Suppressor macrophage (primary cell): ENCODE results near the gene TXNRD3.
A peak's percentile ranks its signal among the peaks of the same experiment; 100 is the strongest.

Source experiments
- DNase-seq, 4 experiments: peaks; one replicate each; pipeline ENCODE4 v3.0.0-alpha.2; 2020 to 2022

Gene TXNRD3

DNA sequence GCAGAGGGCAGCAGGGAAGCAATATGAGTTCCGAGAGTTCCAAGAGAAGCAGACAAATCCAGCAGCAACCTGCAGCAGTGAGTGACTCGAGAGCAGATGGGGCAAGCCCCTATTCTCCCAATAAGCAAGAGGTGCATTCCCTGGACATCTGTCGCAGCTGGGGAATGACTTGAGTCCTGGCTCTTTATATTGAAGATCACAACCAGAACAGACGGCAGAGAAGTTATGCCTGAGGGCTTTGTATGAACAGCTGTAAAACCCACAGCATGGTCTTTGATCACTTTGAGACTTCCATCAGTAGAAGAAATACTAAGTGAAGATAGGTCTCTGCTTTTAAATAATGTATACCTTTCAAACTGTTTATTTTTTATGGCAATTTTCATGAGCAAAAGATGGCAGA is 72.6 kb downstream of the TXNRD3 start:
- DNase-seq = no peak

DNA sequence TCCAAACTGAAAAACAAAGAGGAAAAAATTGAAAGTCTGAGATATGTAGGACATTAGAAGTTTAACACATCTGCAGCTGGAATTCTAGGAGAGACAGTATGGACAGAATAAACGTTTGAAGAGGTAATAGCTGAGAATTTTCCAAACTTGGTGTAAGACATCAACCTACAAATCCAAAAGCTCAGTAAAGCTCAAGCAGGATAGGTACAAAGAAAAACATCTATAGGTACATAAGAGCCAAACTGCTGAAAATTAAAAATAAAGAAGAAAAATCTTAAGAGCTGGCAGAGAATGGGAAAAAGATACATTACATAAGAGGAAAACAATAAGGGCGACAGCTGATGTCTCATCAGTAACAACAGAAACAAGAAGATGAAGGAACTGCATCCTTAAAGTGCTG is 73.4 kb downstream of the TXNRD3 start:
- DNase-seq = peak in 2 of 4 experiments; percentile 33 to 40

DNA sequence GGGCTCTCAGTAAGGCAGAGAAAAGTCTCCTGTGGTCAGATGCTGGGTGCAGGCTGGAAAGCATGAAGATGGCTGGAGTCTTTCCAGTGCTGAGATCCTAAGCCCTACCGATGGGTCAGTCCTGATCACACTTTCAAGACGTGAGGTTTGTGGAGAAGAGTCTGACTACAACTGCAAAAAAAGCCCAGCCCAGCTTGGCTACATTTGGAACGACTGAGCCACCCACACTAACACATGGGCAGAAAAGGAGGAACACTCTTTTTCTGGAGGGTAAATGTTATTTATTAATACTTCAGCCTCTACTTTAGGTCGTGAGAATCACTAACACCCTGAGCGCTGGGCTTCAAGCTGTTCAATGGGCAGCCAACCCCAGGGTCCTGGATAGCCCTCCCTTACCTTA is 74.2 kb downstream of the TXNRD3 start:
- DNase-seq = peak; percentile 17 to 59 (median 49)

DNA sequence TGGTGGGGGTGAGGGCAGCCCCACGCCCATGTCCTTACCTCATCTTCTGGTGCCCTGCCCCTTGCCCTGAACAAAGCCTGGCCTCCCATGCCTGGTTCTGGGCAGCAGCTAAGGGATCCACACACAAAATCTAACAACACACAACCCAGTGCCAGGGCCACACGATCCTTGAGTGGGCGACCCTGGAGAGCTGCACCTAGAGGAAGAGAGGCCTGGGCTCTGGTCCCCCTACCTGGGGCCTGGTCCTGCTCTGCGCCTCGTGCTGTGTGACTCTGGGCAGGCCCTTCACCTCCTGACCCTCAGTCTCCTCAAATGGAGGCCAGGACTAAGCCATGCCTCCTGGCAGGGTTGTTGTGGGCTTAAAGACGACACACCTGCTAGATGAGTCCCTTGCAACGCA is 76.2 kb downstream of the TXNRD3 start:
- no peak for DNase-seq

DNA sequence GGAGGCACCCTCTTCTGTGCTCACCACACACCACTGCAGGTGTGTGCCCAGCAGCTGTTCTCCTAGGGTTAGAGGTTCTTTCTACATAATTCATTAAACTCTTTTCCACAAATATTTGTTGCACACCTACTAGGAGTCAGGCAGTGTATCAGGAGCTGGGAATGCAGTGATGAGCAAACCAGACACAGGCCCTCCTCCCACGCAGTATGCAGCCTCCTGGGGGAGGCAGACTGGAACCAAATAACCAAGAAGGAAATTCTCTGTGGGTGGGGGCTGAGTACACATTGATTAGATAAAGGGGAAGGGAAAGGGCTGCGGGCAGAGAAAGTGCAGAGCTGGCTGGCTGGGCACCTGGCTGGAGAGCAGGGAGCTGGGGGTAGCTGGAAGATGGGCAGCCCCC is 77.7 kb downstream of the TXNRD3 start:
- DNase-seq = peak in 3 of 4 experiments; percentile 37 to 66 (median 55)

- no peak for DNase-seq
Observed at GRCh38 chr3:126573492-126574117, 81.3 kb downstream of the TXNRD3 start.

DNA sequence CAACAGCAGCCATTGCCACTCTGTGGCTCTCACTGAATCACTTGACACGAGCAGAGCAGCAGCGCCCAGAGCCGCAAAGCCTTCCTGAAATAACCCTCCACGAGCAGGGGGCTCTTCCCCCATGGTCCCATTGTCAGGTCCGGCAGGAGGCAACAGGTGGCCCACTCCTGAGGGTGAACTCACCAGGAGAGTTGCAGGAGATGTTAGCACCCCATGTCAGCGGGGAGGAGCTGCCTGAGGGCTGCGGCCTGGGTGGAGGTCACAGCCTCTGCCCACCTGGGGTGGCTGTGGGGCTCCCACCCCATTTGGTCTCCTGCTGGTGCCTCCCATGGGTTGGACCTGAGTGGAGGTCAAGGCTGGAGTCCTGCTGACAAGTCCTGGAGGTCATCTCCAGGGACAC is 83.8 kb downstream of the TXNRD3 start:
- DNase-seq = no peak

GRCh38 chr3:126570103-126570541 is 84.8 kb downstream of the TXNRD3 start:
- DNase-seq = peak in 3 of 4 experiments; percentile 30 to 58 (median 40)

DNA sequence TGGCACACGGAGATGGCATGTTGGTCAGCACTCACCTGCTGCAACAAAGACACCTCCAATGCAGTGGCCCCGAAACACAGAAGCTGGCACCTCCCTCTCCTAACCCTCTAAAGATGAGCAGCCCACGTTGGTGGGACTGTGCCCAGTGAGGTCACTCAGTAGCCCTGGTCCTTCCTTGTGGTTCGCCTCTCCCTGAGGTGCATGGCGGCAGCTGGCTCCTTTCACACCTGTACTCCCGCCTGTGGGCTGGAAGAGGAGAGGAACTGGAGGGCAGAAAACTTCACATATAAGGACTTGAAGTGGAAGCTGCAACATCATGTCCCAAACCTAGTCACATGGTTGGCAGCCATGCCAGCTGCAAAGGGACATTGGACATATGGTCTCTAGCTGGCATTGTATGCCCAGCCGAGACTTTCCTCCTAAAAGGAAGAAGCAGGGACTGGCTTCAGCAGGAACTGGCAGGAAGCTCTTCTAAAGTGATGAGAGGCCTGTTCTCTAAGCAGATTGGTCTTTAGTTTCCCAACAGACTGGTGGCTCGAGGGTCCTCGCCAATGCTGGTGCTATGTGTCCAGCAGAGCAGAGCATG is 85.4 kb downstream of the TXNRD3 start:
- no peak for DNase-seq

DNA sequence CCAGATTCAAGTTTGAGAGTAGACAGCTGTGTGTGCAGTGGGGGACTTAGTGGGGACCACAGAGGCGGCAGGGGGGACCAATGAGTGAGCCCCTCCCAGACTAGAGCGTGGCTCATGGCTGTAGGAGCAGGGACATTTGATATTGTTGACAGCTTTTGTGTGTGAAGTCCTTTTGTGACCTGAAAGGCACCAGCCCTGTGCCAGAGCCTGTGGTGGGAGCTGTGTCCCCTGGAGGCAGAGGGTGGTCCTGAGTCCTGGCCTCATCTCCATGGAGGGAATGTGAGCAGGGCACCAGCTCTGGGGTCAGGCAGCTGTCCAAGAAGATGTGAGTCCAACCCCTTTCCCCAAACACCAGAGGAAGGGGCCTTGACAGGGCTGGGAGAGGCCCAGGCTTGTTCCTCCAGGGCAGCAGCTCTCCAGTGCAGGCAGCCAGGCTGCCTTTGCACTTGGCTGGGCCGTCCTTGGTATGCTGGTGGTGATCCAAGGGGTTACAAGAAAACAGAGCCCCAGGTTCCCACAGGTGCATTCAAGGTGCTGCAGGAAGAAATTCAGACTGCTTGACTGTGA is 86.1 kb downstream of the TXNRD3 start:
- no peak for DNase-seq

GRCh38 chr3:126567696-126568438 is 87.1 kb downstream of the TXNRD3 start:
- no peak for DNase-seq

DNA sequence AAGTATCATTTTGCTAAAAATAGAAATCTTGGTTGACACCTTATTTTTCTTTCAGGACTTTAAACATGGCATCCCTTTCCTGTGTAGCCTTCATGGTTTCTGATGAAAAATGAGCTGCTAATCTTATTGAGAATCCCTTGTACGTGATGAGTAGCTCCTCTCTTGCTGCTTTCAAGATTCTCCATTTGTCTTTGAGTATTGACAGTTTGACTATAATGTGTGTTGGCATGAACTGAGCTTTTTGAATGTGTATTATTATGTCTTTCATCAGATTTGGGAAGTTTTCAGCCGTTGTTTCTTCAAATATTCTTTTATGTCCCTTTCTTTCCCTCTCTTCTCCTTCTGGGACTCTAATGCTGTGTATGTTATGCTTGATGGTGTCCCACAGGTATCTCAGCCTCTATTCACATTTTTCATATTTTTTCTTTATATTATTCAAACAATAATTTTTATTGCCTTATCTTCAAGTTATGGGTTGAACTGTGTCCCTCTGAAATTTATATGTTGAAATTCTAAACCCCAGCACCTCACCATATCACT is 92.1 kb downstream of the TXNRD3 start:
- DNase-seq = no peak

DNA sequence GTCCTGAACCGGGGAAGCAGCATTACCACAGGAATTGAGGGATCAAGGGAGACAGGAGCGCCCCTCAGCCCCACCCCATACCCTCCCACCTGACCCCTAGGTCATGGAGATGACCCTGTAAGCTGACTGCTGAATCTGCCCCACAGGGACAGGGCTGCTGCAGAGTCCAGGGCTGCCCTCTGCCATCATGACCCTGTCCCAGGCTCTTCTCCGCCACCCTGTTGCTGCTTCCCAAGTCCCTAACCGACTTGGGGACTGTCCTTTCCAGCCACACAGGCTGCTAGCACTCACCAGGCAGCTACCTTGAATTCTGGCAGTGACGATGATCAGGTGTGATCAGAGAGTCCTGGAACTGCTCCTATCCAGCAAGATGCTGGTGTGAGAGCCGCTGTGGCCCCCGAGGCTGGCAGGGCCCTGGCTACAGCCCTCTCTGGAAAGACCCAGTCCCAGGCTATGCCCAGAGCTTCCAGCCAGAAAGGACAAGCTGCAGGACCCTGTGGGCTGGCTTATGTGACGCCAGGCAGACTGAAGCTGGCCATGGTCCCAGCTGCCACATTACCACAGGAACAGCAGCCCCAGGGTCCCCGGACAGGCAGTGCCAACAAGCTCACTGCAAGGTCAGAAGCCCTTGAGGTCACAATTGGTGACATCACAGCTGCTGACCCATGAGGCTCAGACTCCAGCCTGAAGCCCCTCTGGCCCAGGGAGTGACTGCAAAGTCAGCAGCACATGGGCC is 96.4 kb downstream of the TXNRD3 start, which contains the start of gene C3orf22:
Gene C3orf22 (minus strand): TSS at position 597 of the 736 bp plus-strand sequence. CDS start 5,542 bp downstream, outside the sequence.
- no peak for DNase-seq

DNA sequence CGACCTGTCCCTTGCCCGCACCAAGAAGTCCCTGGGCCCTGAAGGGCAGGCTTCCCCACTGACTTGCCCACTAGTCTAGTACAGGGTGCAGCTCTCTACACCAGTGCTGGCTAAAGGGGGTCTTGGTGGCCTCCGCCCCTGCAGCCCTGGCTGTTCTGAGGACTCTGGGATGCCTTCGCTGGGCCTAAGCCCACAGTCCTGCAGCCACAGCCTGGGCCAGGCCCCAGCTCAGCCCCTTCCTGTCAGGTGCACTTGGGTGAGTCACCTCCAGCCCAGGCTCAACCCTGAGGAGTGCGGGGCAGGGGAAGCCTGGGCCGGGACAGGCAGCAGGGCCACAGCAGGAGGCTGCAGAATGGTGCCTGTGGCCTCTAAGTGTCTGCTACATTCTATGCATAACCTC is 97.2 kb downstream of the TXNRD3 start:
- DNase-seq = no peak

- no peak for DNase-seq
Observed at GRCh38 chr3:126557415-126557745, 97.5 kb downstream of the TXNRD3 start.
